Measurements from ENCODE around the gene ATAD3C.

DNA sequence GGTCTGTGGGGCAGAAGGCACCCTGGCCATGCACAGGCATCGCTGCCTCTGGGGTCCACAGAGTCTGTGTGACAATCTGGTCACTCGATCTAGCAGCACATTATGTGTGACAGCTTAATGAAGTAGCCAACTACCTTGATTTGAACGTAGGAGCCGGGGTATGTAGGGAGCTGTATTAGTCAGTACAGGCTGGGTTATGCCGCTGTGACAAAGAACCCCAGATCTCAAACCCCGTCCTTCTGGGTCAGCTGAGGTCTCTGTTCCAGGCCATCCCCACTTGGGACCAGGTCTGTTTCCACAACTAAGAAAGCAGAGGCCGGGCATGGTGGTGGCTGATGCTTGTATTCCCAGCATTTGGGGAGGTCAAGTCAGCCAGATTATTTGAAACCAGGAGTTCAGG, 13.8 kb downstream of the ATAD3C start:
- TF ChIP-seq, protein P1, sequence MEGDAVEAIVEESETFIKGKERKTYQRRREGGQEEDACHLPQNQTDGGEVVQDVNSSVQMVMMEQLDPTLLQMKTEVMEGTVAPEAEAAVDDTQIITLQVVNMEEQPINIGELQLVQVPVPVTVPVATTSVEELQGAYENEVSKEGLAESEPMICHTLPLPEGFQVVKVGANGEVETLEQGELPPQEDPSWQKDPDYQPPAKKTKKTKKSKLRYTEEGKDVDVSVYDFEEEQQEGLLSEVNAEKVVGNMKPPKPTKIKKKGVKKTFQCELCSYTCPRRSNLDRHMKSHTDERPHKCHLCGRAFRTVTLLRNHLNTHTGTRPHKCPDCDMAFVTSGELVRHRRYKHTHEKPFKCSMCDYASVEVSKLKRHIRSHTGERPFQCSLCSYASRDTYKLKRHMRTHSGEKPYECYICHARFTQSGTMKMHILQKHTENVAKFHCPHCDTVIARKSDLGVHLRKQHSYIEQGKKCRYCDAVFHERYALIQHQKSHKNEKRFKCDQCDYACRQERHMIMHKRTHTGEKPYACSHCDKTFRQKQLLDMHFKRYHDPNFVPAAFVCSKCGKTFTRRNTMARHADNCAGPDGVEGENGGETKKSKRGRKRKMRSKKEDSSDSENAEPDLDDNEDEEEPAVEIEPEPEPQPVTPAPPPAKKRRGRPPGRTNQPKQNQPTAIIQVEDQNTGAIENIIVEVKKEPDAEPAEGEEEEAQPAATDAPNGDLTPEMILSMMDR (IDR thresholded peaks at IDR 0.05; ENCODE audit: low read depth, low read length), result no peak
- no peak for TF ChIP-seq POLR2A (IDR thresholded peaks at IDR 0.05; ENCODE audit: extremely low read depth, insufficient read length)
